Colonic mucosa (tissue), 4 donors: ENCODE data around the gene OR10P1. TPM values are rescaled to one million over a fixed set of nuclear protein-coding genes. Genes with fewer than 3 reads are reported as not detected.
A peak's percentile ranks its signal among the peaks of the same experiment; 100 is the strongest.

Experiments
- DNase-seq: peaks from one replicate; pipeline ENCODE4 v3.0.0-alpha.2; 2020
- H3K27ac ChIP-seq: fragments of 200-600 bp; one replicate; pipeline ENCODE4 v1.8.0; 2021
- H3K27me3 ChIP-seq: fragments of 200-600 bp; one replicate; pipeline ENCODE4 v1.8.0; 2021
- H3K36me3 ChIP-seq: fragments of 200-600 bp; one replicate; pipeline ENCODE4 v1.8.0; 2021
- H3K4me1 ChIP-seq: fragments of 200-600 bp; one replicate; pipeline ENCODE4 v1.8.0; 2021; ENCODE audit warnings: mild to moderate bottlenecking
- H3K4me3 ChIP-seq: fragments of 200-600 bp; one replicate; pipeline ENCODE4 v1.8.0; 2021
- H3K9ac ChIP-seq, 2 donors: one replicate each; pipeline ENCODE4 v1.7.0; 2013; ENCODE audit warnings: control low read depth in 2 of 2, low read depth in 2 of 2, low read length in 2 of 2
- H3K9me3 ChIP-seq: fragments of 200-600 bp; one replicate; pipeline ENCODE4 v1.8.0; 2021
- intact Hi-C: fragments of 100-400 bp; cut with DNase I; formaldehyde crosslinking; loops from one replicate; pipeline ENCODE4 v1.14.1; 2022
- total RNA-seq, 2 donors: library from RNA; stranded (reverse); fragmentation: NEBNext Ultra II Directional in 1 of 2; extraction: Animal tissue kit (Norgen Biotek cat#: 25700) in 1 of 2; gene quantifications; one replicate each; pipeline ENCODE4 v1.2.1, GENCODE V29; 2021
- TF ChIP-seq, protein P1 (sequence below): fragments of 200-600 bp; IDR thresholded peaks from one replicate; pipeline ENCODE4 v1.8.0; 2022; ENCODE audit warnings: antibody characterized with exemption, mild to moderate bottlenecking
- donor health status: healthy.
- donor health status: DM: no; HTN: no; CAD: no.
- donor health status: DM: no; HTN: no; CAD: no.

Gene OR10P1
- total RNA-seq, 2 donors from 2014 or later, result not detected

DNA sequence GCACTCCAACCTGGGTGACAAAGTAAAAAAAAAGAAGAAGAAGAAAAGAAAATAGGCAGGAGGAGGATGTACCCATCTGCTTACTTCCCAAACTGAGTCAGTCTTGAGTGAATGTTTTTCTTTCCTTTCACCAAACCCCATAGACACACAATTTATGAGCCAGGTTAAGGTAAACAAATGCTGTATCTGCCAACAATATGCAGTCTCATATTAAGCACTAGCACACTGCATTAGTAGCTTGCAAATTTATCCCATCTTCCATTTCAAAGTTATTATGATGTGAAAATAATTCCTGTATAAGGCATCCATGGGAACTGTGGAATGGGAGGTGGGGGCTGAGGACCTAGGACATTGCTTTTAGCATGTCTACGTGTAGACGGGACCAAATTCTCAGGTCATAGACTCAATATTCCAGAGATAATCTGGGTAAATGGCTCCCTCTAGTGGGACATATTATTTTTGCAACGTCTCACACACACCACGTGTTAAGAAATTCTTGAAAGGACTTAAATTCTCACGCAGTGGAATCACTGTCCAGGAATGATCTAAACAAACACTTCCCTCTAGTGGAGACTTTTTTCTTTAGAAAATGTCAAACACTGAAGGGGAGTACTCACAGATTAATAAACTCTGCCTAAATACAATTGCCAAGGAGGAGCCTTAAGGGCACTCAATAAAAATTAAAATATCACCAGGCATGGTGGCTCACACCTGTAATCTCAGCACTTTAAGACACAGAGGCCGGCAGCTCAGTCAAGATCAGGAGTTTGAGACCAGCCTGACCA is 17.1 kb upstream of the OR10P1 start:
- H3K27ac ChIP-seq, result no peak overlapping the region
- no peak overlapping the region for H3K9ac ChIP-seq
- no peaks in the 10 kb centered on the region for H3K9me3 ChIP-seq
- H3K4me1 ChIP-seq, result no peaks in the 10 kb centered on the region
- intact Hi-C loops, result no loop called here
- no peak overlapping the region for H3K4me3 ChIP-seq
- TF ChIP-seq, protein P1, sequence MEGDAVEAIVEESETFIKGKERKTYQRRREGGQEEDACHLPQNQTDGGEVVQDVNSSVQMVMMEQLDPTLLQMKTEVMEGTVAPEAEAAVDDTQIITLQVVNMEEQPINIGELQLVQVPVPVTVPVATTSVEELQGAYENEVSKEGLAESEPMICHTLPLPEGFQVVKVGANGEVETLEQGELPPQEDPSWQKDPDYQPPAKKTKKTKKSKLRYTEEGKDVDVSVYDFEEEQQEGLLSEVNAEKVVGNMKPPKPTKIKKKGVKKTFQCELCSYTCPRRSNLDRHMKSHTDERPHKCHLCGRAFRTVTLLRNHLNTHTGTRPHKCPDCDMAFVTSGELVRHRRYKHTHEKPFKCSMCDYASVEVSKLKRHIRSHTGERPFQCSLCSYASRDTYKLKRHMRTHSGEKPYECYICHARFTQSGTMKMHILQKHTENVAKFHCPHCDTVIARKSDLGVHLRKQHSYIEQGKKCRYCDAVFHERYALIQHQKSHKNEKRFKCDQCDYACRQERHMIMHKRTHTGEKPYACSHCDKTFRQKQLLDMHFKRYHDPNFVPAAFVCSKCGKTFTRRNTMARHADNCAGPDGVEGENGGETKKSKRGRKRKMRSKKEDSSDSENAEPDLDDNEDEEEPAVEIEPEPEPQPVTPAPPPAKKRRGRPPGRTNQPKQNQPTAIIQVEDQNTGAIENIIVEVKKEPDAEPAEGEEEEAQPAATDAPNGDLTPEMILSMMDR, result peak; percentile 62
- DNase-seq, result peak; percentile 72
- no peaks in the 10 kb centered on the region for H3K27me3 ChIP-seq
- H3K36me3 ChIP-seq, result no peaks in the 10 kb centered on the region

DNA sequence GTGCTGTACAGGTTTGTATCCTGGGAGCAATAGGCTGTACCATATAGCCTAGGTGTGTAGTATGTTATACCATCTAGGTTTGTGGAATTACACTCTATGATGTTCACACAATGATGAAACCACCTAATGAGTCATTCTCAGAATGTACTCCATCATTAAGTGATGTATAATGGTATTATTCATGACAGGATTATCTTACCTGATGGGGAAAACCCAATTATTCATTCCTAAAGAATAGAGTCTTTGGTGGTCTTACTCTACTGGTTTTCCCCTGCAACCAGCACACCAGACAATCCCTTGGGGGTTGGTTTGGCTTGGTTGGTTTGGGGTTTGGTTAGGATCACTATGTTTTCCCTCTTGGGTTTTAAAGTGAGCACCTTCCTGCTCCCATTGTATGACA is 12.6 kb upstream of the OR10P1 start:
- H3K4me3 ChIP-seq, result no peak overlapping the region
- H3K9ac ChIP-seq, result no peak overlapping the region
- no peak for DNase-seq
- H3K9me3 ChIP-seq, result no peaks in the 10 kb centered on the region
- H3K36me3 ChIP-seq, result no peaks in the 10 kb centered on the region
- intact Hi-C loops, result no loop called here
- TF ChIP-seq, protein P1, result no peak
- no peaks in the 10 kb centered on the region for H3K27me3 ChIP-seq
- H3K27ac ChIP-seq, result no peak overlapping the region
- no peaks in the 10 kb centered on the region for H3K4me1 ChIP-seq

DNA sequence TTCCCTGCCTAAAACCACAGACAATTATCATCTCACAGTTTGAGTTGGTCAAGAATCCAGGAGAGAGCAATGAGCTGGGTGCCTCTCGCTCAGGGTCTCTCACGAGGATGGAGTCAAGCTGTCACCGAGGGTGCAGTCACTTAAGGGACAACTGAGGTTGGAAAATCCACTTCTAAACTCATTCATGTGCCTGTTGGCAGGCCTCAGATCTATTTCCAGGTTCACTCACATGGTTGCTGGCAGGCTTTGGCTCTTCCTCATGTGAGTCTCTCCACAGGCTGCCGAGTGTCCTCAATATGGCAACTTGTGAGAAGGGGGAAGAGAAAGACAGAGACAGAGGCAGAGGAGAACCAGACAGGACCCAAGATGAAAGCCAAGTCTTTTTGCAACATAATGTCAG is 10.5 kb upstream of the OR10P1 start:
- Histone ChIP-seq H3K4me3 (no peak overlapping the region), H3K36me3 (no peaks in the 10 kb centered on the region), H3K4me1 (no peaks in the 10 kb centered on the region), H3K9ac (no peak overlapping the region), H3K27ac (no peak overlapping the region), H3K9me3 (no peaks in the 10 kb centered on the region), H3K27me3 (no peaks in the 10 kb centered on the region)
- no peak for DNase-seq
- TF ChIP-seq, protein P1, result no peak
- intact Hi-C loops, result no loop called here

DNA sequence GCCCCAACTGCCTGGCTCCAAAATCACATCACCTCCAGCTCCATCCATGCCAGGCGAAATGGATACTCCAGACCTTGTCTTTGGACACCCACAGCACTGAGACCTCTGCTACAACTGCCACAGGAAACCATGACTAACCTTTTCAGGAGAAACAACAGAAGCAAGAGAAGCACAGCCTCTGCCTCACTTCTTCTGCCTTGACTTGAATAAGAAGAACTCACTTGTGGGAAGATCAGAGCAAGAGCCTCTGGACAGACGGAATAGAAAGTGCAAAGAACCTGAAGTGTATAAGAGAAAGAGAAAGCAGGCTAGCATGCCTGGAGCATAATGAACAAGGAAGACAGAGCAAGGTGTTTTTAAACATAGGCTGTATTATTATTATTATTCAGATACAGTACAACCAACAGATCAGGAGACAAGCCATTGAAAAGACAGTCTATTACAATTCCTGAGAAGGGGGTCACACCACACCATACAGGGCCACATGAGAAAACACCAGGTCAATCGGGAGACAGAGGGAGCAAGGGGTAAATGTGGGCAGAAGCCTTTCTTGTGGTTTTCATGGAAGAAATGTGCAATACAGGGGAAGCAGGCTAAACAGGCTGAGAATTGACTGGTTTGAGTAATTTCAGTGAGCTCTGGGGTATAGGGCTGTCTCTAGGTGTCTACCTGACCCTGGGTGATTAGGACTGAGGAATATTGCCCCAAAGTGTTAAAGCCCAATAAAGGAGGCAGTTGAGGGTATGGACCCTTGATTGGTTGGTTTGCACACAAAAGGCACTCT is 7.4 kb upstream of the OR10P1 start:
- no peak overlapping the region for H3K4me3 ChIP-seq

DNA sequence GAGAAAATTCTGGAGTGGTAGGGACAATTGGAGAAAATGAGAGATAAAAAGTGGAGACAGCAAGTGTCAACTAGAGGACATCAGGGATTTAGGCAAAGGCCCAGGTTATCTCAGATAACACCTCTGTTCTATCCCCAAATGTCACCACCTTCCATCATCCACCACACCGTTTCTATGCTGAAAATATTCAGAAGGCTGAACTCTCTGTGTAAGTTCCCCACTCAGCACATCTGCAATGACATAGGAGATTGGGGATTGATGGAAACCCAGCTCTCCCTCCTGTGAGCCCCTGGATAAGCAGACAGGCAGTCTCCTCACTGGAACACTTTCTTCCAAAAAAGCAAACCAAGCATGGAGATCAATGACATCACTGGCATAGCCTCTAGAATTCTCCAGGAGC is 5.6 kb upstream of the OR10P1 start:
- no peak overlapping the region for H3K9ac ChIP-seq
- no peak overlapping the region for H3K4me3 ChIP-seq
- TF ChIP-seq, protein P1, result no peak
- H3K27ac ChIP-seq, result no peak overlapping the region
- intact Hi-C loops, result no loop called here
- H3K9me3 ChIP-seq, result no peaks in the 10 kb centered on the region
- DNase-seq, result no peak
- H3K27me3 ChIP-seq, result no peaks in the 10 kb centered on the region
- no peaks in the 10 kb centered on the region for H3K4me1 ChIP-seq
- no peaks in the 10 kb centered on the region for H3K36me3 ChIP-seq

More for the DNA sequence above, 7.4 kb upstream of the OR10P1 start:
- intact Hi-C loops, result no loop called here
- TF ChIP-seq, protein P1, result no peak
- H3K36me3 ChIP-seq, result no peaks in the 10 kb centered on the region
- DNase-seq, result no peak
- H3K9ac ChIP-seq, result no peak overlapping the region
- H3K4me1 ChIP-seq, result no peaks in the 10 kb centered on the region
- no peaks in the 10 kb centered on the region for H3K9me3 ChIP-seq
- no peak overlapping the region for H3K27ac ChIP-seq
- H3K27me3 ChIP-seq, result no peaks in the 10 kb centered on the region
